Measurements from ENCODE around the gene MACF1. TPM values are rescaled to one million over a fixed set of nuclear protein-coding genes. Genes with fewer than 3 reads are reported as not detected.
A peak's percentile ranks its signal among the peaks of the same experiment; 100 is the strongest.

The MACF1 gene
- polyA plus RNA-seq, 1 of the 3 experiments (the other 2 are of a cell fraction), result 37.6 TPM

DNA sequence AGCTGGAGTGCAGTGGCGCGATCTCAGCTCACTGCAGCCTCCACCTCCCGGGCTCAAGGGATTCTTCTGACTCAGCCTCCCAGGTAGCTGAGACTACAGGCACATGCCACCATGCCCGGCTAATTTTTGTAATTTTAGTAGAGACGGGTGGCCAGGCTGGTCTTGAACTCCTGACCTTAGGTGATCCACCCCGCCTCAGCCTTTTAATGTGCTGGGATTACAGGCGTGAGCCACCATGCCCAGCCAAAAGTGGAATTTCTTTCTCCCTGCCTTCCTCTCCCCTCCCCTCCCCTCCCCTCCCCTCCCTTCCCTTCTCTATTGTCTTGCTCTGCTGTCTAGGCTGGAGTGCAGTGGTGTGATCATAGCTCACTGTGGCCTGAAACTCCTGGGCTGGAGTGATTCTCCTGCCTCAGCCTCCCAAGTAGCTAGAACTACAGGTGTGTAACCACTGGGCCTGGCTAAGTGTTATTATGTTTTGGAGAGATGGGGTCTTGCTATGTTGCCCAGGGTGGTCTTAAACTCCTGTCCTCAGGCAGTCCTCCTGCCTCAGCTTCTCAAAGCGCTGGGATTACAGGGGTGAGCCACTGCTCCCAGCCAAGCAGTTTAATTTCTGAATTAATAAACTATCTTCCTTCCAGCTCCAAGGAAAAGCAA lies 10.0 kb upstream of the MACF1 start (continued):
- TF ChIP-seq, protein P1, sequence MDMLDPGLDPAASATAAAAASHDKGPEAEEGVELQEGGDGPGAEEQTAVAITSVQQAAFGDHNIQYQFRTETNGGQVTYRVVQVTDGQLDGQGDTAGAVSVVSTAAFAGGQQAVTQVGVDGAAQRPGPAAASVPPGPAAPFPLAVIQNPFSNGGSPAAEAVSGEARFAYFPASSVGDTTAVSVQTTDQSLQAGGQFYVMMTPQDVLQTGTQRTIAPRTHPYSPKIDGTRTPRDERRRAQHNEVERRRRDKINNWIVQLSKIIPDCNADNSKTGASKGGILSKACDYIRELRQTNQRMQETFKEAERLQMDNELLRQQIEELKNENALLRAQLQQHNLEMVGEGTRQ (IDR thresholded peaks at IDR 0.05; ENCODE audit: borderline replicate concordance, low read depth, low read length), result no peak

DNA sequence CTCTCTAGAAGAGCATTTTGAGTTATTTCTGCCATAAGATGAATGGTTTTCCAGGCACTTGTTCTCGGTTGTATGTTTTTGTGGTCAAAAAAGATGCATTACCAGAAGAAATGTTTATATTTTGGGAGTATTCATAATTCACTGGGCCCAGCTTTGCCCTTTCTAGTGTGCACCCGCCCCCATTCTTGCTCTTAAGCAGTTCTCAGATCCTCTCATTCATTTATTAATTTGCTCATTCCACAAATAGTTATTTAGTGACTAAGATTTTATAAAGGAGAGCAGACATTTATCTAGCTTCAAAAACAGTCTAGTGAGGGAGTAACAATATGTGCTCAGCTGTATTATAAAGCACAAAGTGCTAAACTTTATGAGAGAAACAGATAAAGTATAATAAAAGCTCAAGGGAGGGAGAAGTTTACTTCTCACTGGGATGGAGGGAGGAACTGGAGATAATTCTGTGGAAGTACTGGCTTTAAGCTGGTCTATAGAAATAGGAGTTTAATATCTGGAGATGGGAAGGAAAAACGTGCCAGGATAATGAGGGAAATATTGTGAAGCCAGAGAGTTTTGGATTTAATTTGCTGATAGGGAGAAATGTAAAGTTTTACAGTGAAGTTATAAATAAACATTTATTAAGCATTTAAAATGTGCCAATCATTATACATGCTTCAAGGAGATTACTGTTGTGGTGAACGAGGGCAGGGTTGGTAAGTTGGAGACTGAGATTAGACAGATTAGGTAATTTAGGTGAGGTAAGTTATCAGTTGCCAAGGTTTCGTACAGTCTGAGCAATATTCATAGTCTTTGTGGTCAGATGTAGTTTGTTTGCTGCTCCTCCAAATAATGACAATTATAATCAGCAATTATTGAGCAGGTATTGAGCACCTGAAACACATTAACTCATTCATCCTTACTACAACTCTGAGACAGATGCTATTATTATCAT lies 9.1 kb upstream of the MACF1 start:
- H3K27ac ChIP-seq (ENCODE audit: low read depth in 2 of 2, low read length in 1 of 2), result peak overlapping the region; percentile 75 to 99
- H3K4me3 ChIP-seq (ENCODE audit: low read depth in 2 of 2, low read length in 1 of 2), result no peak overlapping the region
- H2AFZ ChIP-seq (ENCODE audit: low read depth), result peak overlapping the region; percentile 0; the same call in 1 of the 2 replicates
- H3K9me2 ChIP-seq, result no peaks in the 10 kb centered on the region
- H3K79me2 ChIP-seq (ENCODE audit: insufficient read depth), result peaks cover 86% of the 10 kb centered on the region
- TF ChIP-seq TEAD4 (IDR thresholded peaks at IDR 0.05; ENCODE audit: borderline replicate concordance, insufficient read depth), result peak; percentile 43; the same call in 1 of the 2 replicates
- 0 out of 2 replicates have a peak, but pooled peaks have one; percentile 16 for TF ChIP-seq RXRA (IDR thresholded peaks at IDR 0.05; ENCODE audit: borderline replicate concordance, low read depth)
- peak; percentile 54 for TF ChIP-seq JUND (IDR thresholded peaks at IDR 0.05)
- TF ChIP-seq, protein P2, sequence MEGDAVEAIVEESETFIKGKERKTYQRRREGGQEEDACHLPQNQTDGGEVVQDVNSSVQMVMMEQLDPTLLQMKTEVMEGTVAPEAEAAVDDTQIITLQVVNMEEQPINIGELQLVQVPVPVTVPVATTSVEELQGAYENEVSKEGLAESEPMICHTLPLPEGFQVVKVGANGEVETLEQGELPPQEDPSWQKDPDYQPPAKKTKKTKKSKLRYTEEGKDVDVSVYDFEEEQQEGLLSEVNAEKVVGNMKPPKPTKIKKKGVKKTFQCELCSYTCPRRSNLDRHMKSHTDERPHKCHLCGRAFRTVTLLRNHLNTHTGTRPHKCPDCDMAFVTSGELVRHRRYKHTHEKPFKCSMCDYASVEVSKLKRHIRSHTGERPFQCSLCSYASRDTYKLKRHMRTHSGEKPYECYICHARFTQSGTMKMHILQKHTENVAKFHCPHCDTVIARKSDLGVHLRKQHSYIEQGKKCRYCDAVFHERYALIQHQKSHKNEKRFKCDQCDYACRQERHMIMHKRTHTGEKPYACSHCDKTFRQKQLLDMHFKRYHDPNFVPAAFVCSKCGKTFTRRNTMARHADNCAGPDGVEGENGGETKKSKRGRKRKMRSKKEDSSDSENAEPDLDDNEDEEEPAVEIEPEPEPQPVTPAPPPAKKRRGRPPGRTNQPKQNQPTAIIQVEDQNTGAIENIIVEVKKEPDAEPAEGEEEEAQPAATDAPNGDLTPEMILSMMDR (IDR thresholded peaks at IDR 0.05), result no peak
- peak in 1 of 2 experiments; percentile 19; a peak in 1 of 4 replicates for TF ChIP-seq EP300 (IDR thresholded peaks at IDR 0.05; ENCODE audit: borderline replicate concordance in 1 of 2, low read depth in 1 of 2, low read length in 1 of 2)
- TF ChIP-seq TCF12 (IDR thresholded peaks at IDR 0.05), result peak; percentile 52
- no peak for TF ChIP-seq RAD21 (IDR thresholded peaks at IDR 0.05; ENCODE audit: low read length)
- TF ChIP-seq, protein P3, sequence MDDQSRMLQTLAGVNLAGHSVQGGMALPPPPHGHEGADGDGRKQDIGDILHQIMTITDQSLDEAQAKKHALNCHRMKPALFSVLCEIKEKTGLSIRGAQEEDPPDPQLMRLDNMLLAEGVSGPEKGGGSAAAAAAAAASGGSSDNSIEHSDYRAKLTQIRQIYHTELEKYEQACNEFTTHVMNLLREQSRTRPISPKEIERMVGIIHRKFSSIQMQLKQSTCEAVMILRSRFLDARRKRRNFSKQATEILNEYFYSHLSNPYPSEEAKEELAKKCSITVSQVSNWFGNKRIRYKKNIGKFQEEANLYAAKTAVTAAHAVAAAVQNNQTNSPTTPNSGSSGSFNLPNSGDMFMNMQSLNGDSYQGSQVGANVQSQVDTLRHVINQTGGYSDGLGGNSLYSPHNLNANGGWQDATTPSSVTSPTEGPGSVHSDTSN (IDR thresholded peaks at IDR 0.05), result peak; percentile 38; the same call in 1 of the 2 replicates
- peak; percentile 40; the same call in 1 of the 2 replicates for TF ChIP-seq FOSL2 (IDR thresholded peaks at IDR 0.05; ENCODE audit: borderline replicate concordance, low read depth)
- no peaks in the 10 kb centered on the region for H3K9me3 ChIP-seq
- H3F3A ChIP-seq (replicated peaks; ENCODE audit: insufficient read depth), result peaks cover 64% of the 10 kb centered on the region
- ChIA-PET POLR2A (no interaction called here), CTCF (interaction anchor here (0.6 to 10.2 kb wide), 5 partner anchors 9 to 343 kb away, joined by 3 to 188 read pairs (median 100); partner anchors contain the start of gene MACF1)
- no peaks in the 10 kb centered on the region for H3K27me3 ChIP-seq (ENCODE audit: insufficient read depth)
- H3K4me1 ChIP-seq (ENCODE audit: control insufficient read depth in 1 of 2, insufficient read depth in 2 of 2, low read depth in 1 of 2, low read length in 1 of 2), result peaks cover 10 to 58% of the 10 kb centered on the region in 2 experiments; a peak in 3 of 4 replicates
- peak overlapping the region; percentile 70 for H3K4me2 ChIP-seq
- no peaks in the 10 kb centered on the region for H4K20me1 ChIP-seq (ENCODE audit: insufficient read depth)
- WGBS (ENCODE audit: low lambda C conversion rate), result 33% methylated on average over 5 of the region's 5 CpGs
- no peaks in the 10 kb centered on the region for H3K36me3 ChIP-seq (replicated peaks in 1 of 2; ENCODE audit: control insufficient read depth in 1 of 2, insufficient read depth in 2 of 2, low read length in 1 of 2)
- DNase-seq, result no peak
- peak overlapping the region; percentile 65 for H3K9ac ChIP-seq

All from SK-N-SH (cell line).